Amniotic stem cell (primary cell): ENCODE results near the gene LRRC47.
"Not testable (repeated sequence)": the region's sequence is repeated elsewhere in the genome, so short reads cannot be mapped to it uniquely, and the experiment has no call there.

ENCODE experiments used
- DNase-seq: peaks from one replicate; lab custom pipeline; 2025; lab: John Stamatoyannopoulos, UW

LRRC47 gene

DNA sequence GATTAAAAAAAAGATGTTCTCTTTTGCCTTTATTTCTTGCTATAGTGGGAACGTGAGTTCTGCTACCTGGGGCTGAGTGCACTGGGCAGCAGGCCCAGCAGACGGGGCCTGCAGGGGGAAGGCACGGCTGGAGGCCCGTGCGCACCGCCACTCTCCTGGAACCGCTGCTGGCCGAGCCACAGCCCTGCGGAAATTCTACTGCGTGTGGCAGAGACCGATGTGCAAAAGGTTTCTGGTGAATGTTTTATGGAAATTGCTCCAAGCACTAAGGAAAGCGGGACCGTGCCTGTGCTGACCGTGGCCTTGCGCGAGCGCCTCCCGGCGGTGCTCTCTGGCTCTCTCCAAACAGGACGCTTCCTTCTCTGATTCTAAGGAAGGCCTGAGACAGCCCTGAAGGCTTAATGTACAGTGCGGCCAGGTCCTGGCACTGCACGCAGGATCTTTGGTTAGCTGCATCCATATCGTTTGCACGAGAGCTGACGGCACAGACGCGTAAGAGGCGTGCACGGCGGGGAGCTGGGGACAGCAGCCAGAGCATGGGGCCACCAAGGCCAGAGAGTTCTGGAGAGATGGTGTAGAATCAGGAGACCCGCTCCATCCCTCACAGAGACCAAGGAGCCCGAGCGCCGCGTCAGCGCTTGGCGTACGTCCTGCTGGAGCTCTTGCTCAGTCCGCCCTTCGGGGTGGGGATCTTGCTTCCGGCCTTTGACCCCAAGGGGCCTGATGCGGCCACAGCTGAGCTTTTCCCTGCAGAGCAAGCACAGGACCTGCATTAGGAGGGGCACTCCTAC lies 18.7 kb upstream of the LRRC47 start:
- no peak for DNase-seq

- no peak for DNase-seq
These were observed 17.8 kb upstream of the LRRC47 start for GRCh38 chr1:3814065-3814464.

GRCh38 chr1:3811595-3811911 lies 15.3 kb upstream of the LRRC47 start:
- no peak for DNase-seq

DNA sequence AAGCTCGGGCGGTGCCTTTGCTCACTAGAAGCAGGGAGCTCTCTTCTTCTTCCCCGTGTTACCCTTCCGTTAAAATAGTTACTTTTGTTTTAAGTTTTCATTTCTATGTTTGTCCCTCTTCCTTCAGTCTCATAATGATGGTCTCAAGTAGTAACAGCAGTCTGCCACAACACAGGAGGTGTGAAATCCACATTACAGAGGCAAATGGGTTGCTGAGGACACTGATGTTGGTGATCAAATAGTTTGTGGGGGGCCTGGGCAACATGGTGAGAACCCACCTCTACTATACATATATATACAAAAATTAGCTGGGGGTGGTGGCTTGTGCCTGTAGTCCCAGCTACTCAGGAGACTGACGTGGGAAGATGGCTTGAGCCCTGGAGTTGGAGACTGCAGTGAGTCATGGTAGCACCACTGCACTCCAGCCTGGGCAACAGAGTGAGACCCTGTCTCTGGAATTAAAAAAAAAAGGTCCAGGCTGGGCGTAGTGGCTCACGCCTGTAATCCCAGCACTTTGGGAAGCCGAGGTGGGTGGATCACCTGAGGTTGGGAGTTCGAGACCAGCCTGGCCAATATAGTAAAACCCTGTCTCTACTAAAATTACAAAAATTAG lies 14.0 kb upstream of the LRRC47 start:
- DNase-seq, result not testable (repeated sequence)

DNA sequence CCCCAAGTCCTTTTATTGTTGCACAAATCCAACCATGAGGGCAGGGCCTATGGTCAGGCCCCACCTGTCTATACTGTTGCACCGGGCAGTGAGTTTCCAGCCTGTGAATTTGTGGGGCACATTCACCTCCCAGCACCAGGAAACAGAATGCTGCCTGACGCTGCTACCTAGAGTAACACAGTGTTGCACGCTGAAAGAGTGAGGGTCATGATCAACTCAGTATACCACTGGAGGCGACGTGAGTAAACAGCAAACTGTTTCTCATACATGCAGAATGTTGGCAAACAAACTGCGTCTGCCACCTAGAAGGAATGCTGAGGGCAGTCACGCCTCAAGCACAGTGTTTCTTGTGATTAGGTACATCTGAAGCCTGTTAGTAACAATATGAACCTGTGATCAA lies 13.4 kb upstream of the LRRC47 start:
- no peak for DNase-seq

DNA sequence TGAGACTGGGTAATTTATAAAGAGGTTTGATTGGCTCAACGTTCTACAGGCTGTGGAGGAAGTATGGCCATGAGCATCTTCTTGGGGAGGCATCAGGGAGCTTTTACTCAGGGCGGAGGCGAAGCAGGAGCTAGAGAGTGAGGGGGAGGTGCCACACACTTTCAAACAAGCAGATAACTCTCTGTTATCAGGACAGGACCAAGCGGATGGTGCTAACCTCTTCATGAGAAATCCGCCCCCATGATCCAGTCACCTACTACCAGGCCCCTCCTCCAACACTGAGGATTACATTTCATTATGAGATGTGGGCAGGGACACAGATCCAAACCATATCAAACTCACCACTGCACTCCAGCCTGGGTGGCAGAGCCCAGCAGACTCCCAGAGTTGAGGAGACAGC lies 11.5 kb upstream of the LRRC47 start:
- no peak for DNase-seq

- no peak for DNase-seq
These were observed 8.7 kb upstream of the LRRC47 start for GRCh38 chr1:3805038-3805437.

- DNase-seq, result not testable (repeated sequence)
These were observed 8.3 kb upstream of the LRRC47 start for GRCh38 chr1:3804627-3804944.

- DNase-seq, result no peak
These were observed 7.8 kb upstream of the LRRC47 start for GRCh38 chr1:3803905-3804626.

DNA sequence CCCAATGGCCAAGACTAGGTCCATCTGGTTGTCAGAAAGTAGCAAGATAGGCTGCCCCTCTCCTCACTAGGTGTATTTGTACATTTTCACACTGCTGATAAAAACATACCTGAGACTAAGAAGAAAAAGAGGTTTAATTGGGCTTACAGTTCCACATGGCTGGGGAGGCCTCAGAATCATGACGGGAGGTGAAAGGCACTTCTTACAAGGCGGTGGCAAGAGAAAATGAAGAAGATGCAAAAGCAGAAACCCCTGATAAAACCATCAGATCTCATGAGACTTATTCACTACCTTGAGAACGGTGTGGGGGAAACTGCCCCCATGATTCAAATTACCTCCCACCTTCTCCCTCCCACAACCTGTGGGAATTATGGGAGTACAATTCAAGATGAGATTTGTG lies 4.5 kb upstream of the LRRC47 start:
- not testable (repeated sequence) for DNase-seq

GRCh38 chr1:3799976-3800685 lies 3.8 kb upstream of the LRRC47 start:
- no peak for DNase-seq

- DNase-seq, result no peak
These were observed 664 bp downstream of the LRRC47 start for GRCh38 chr1:3795453-3796214.

GRCh38 chr1:3790952-3791351 lies 5.3 kb downstream of the LRRC47 start:
- no peak for DNase-seq

GRCh38 chr1:3790500-3790923 lies 5.8 kb downstream of the LRRC47 start:
- DNase-seq, result no peak

DNA sequence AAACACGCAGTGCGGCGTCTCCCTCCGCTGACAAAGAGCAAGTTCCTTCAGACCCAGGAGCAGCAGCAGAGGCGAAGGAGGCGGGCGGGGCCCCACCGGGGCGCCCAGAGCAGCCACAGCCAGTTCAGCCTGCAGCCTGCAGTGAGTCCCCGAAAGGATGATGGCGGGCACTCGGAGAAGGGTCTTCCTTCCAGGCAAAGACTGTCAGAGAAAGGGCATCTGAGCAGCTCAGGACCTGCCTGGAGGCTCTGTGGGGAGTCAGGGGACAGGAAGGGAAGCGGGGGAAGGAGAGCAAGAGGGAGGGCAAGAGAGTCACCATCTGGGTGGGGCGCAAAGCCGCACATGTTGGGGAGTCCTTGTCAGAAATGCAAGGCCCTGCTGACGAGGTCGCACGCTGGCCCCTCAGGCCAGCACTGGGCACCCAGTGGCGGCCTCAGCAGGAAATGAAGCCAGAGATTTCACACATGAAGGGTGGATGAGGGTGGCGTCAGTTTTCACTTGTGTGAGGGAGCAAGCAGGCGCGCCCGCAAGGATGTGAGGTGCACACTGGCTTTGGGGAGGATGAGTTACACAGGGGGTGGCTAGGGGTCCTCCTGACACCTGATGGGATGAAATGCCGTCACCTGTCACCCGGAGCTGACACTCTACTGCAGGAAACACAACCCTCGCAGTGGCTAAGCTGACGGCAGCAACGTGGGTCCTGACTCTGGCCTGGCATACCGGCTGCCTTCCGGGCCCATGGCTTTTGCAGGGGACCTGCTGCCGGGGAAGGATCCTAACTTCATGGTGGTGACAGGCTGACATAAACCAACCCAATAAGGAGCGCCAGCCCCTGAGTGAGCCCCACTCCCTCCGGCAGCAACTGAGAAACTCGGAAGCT lies 6.6 kb downstream of the LRRC47 start:
- DNase-seq, result no peak

GRCh38 chr1:3788756-3789420 lies 7.4 kb downstream of the LRRC47 start:
- DNase-seq, result no peak

DNA sequence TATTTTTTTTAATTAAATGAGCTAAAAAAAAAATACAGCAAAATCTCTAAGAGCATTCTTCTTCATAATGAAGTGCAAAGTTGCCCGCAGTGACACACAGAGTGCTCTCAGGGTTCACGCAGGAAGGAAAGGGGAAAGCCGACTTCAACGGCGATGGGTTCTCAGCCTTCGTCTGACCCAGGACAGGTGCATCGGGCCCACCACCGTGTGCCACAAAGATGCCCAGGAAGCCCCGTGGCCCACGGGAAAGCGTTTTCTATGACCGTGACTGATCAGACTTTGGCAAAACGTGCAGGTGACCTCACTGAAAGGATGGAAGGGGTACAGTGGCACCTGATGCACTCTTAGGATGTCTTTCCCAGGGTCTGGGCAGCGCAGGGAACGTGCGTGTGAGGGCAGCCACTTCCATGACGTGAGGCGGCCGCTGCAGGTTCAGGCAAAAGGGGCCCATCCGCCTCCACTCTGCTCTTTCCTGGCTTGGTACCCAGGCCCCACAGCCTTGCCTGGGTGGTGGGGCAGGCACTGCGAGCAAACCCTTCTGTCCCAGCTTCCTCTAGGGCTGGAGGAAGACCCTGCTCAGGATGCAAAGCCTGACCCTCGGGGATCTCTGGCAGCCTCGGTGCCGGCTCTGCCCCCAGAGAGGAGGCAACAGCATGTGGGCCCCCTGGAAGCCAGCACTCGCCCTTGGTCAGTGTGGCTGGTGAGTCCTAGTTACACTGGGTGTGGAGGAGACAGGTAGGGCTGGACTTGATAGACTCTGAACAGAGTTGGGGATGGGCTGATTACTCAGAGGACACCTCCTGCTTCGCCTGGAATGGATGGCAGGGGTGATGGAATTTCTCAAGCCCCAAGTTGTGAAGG lies 8.3 kb downstream of the LRRC47 start:
- DNase-seq, result no peak

GRCh38 chr1:3787349-3787715 lies 9.0 kb downstream of the LRRC47 start:
- DNase-seq, result no peak
